Skeletal muscle tissue (tissue), 4 donors: ENCODE measurements around the gene CSGALNACT2. TPM values are rescaled to one million over a fixed set of nuclear protein-coding genes. Genes with fewer than 3 reads are reported as not detected.
A peak's percentile ranks its signal among the peaks of the same experiment; 100 is the strongest.

Experiments used
- H3K27ac ChIP-seq: one replicate; pipeline ENCODE4 v1.7.0; 2013; ENCODE audit warnings: mild to moderate bottlenecking, low read depth, low read length, inconsistent platforms
- H3K27me3 ChIP-seq, 3 donors: one replicate each; pipeline ENCODE4 v1.7.0; 2013; ENCODE audit warnings: low read length in 3 of 3; ENCODE audit not compliant: control insufficient read depth in 3 of 3, insufficient read depth in 3 of 3
- H3K36me3 ChIP-seq, 3 donors: one replicate each; pipeline ENCODE4 v1.7.0; 2013; ENCODE audit warnings: low read length in 3 of 3; ENCODE audit not compliant: control insufficient read depth in 3 of 3, insufficient read depth in 3 of 3
- H3K4me1 ChIP-seq, 3 donors: one replicate each; pipeline ENCODE4 v1.7.0; 2013; ENCODE audit warnings: low read length in 3 of 3, mild to moderate bottlenecking in 3 of 3; ENCODE audit not compliant: control insufficient read depth in 3 of 3, insufficient read depth in 3 of 3
- H3K4me3 ChIP-seq, 3 donors: one replicate each; pipeline ENCODE4 v1.7.0; 2013; ENCODE audit warnings: low read length in 3 of 3
- H3K9ac ChIP-seq, 3 donors: one replicate each; pipeline ENCODE4 v1.7.0; 2013; ENCODE audit warnings: low read length in 3 of 3, mild to moderate bottlenecking in 3 of 3, moderate library complexity in 2 of 3, low read depth in 1 of 3
- H3K9me3 ChIP-seq, 3 donors: one replicate each; pipeline ENCODE4 v1.7.0; 2013; ENCODE audit warnings: low read length in 3 of 3; ENCODE audit not compliant: control insufficient read depth in 3 of 3
- total RNA-seq: library from RNA; depleted of rRNA; stranded (reverse); fragments of >200 nt; gene quantifications from one replicate; pipeline ENCODE4 v1.2.3, GENCODE V29; 2014
- donor health status: Osteomylitis.

CSGALNACT2 gene
- total RNA-seq, 1 donor from 2014 or later: 24.0 TPM

DNA sequence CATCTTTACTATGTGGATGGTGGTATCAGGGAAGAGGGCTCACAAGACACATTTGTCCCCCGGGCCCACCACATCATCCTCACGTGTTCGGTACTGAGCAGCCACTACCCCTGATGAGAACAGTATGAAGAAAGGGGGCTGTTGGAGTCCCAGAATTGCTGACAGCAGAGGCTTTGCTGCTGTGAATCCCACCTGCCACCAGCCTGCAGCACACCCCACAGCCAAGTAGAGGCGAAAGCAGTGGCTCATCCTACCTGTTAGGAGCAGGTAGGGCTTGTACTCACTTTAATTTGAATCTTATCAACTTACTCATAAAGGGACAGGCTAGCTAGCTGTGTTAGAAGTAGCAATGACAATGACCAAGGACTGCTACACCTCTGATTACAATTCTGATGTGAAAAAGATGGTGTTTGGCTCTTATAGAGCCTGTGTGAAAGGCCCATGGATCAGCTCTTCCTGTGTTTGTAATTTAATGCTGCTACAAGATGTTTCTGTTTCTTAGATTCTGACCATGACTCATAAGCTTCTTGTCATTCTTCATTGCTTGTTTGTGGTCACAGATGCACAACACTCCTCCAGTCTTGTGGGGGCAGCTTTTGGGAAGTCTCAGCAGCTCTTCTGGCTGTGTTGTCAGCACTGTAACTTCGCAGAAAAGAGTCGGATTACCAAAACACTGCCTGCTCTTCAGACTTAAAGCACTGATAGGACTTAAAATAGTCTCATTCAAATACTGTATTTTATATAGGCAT, 9.1 kb upstream of the CSGALNACT2 start:
- peak overlapping the region; percentile 45 for H3K27ac ChIP-seq
- H3K9ac ChIP-seq: peak overlapping the region in 1 of 3 donors; percentile 28
- peaks cover 0 to 4% (median 3%) of the 10 kb centered on the region in 3 donors for H3K4me1 ChIP-seq
- peaks cover 0 to under 1% (median 0%) of the 10 kb centered on the region in 3 donors for H3K27me3 ChIP-seq
- H3K4me3 ChIP-seq: no peak overlapping the region
- no peaks in the 10 kb centered on the region for H3K9me3 ChIP-seq
- no peaks in the 10 kb centered on the region for H3K36me3 ChIP-seq

DNA sequence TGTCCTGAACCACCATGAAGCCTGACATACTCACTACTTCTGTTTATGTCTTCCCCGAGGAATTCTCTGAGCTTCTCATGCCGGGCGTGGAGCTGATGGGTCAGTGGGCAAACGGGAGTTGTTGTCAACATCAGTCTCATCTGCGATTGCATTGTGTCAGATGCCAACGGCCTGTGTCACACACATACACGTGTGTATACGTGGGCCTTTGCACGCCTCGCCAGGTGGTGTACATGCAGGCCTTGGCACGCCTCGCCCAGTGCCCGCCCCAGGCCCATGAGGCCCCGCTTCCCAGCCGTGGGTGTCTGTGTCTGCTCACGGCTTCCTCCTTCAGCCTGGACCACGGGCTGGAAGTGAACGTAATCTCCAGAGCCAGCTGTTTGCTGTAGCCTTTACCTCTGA, 7.5 kb upstream of the CSGALNACT2 start:
- no peak overlapping the region for H3K27ac ChIP-seq
- H3K4me3 ChIP-seq: no peak overlapping the region
- H3K27me3 ChIP-seq: no peaks in the 10 kb centered on the region
- H3K36me3 ChIP-seq: no peaks in the 10 kb centered on the region
- peaks cover 0 to 4% (median 3%) of the 10 kb centered on the region in 3 donors for H3K4me1 ChIP-seq
- no peak overlapping the region for H3K9ac ChIP-seq
- H3K9me3 ChIP-seq: no peaks in the 10 kb centered on the region

DNA sequence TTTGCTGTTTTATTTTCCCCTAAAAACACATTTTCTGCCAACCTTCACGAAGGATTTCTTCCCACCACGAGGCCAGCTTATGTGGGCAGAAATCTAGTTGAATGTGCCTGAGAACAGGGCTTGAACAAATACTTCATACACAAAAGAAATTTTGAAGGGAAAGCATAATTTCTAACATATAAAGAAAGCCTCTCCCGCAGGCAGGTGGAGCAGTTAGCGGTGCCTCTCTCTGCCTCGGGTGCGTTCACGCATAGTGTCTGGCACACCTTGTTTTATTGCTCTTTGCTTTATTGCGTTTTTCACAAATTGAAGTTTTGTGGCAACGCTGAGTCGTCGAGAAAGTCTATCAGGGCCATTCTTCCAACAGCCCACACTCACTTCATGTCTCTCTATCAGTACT, 7.0 kb upstream of the CSGALNACT2 start:
- Histone ChIP-seq H3K36me3 (no peaks in the 10 kb centered on the region), H3K27ac (no peak overlapping the region), H3K4me1 (peaks cover 0 to 4% (median 3%) of the 10 kb centered on the region in 3 donors), H3K9ac (no peak overlapping the region), H3K9me3 (no peaks in the 10 kb centered on the region), H3K27me3 (no peaks in the 10 kb centered on the region), H3K4me3 (no peak overlapping the region)

DNA sequence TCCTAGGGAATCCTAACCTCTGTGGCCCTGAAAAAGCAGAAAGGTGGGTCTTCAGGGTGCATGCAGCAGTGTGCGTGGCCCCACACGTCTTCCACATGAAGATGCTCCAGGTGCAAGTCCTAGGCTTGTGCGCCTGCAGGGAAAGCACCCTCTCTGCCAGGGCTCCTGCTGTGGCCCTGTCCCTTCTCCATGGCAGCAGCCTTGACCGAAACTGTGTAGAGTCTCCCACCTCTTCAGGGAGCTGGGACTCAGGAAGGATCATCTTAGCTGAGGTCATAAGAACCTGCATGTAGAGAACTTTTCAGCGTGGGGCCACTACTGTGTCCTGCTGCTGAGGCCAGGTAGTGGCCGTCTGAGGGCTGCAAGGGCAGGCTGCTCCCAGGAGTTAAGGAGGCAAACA, 6.3 kb upstream of the CSGALNACT2 start:
- Histone ChIP-seq H3K4me1 (peaks cover 0 to 4% (median 3%) of the 10 kb centered on the region in 3 donors), H3K9ac (no peak overlapping the region), H3K36me3 (peaks cover 0 to 2% (median 0%) of the 10 kb centered on the region in 3 donors), H3K4me3 (no peak overlapping the region), H3K27ac (no peak overlapping the region), H3K9me3 (no peaks in the 10 kb centered on the region), H3K27me3 (no peaks in the 10 kb centered on the region)

DNA sequence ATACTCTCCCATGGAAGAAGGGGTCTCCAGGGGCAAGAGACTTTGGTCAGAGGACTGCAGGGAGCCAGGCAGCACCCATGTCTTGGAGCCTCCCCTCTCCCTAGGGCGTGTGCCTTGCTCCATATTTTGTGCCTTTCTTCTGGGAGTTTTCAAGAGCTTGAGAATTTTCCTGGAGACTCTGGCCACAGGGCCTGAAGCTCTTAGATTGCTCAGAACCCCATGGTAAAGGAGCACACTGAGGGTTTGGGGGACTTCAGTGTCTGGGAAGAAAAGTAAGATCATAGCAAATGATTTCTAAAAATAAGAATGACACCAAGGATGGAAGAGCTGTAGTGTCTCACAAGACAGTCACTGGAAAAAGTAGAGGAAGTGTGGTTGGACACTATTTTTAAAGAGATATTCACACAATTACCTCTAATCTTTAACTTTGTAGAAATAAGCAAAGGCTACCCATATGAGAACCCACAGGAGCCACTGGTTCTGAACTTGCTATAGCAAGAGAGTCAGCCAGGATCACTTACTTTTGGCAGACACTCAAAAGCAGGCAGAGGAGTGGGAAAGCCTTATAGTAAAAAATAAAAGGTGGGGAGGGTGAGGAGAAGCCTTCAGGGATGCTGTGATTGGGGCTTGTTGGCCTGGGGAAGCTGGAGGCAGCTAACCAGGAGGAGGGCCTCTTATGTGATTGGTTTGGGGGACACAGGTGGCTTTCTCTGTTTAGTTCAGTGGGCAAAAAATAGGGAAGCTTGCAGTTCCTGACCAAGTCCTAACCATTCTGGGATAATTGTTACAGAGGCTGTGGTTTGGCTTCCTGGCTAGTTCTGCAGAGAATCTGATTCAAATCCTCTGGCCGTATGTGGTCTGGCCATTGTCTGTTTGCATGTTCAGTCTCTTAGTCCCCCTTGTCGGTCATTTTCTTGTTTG, 5.1 kb upstream of the CSGALNACT2 start:
- no peak overlapping the region for H3K27ac ChIP-seq
- H3K4me3 ChIP-seq: no peak overlapping the region
- H3K9me3 ChIP-seq: no peaks in the 10 kb centered on the region
- peak overlapping the region in 1 of 3 donors; percentile 12 for H3K9ac ChIP-seq
- H3K27me3 ChIP-seq: no peaks in the 10 kb centered on the region
- H3K36me3 ChIP-seq: peaks cover 0 to 2% (median 0%) of the 10 kb centered on the region in 3 donors
- peaks cover 3 to 10% (median 5%) of the 10 kb centered on the region in 3 donors for H3K4me1 ChIP-seq

DNA sequence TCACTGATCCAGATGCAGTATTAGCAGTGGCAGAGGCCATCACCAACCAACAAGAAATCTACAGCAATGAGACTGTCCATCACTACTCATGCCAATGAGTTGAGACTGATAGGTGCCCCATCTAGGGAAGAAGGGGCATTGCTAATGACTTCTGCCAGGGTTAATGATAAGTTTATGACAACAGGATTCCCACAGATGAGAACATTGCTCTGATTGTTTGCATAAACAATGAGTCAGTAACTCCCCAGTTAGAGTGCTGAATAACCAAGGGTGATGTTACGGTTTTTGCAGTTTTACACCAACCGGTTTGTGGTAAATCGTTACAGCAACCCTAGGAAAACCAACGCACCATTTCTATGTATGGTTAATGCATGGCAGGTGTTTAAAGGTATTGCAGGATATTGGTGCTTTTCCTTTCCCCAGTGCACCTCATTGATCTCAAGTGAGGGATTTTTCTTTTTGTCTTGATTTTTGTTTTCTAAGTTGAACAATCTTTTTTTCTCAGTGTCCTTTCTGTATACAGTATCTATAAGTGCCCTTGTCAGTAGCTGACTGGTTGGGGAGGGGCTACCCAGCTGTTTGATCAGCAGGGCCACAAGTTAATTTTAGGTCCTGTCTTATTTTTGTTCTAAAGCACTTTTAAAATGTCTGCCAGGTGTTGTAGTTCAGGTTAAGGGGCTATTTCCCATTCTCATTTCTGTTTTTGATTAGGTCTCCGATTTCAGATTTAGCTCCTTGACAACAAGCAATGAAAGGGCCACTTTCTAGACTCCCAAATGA, 3.9 kb upstream of the CSGALNACT2 start:
- Histone ChIP-seq H3K36me3 (peaks cover 0 to 2% (median 0%) of the 10 kb centered on the region in 3 donors), H3K4me1 (peaks cover 5 to 13% (median 7%) of the 10 kb centered on the region in 3 donors), H3K27me3 (no peaks in the 10 kb centered on the region), H3K27ac (no peak overlapping the region), H3K4me3 (no peak overlapping the region), H3K9ac (no peak overlapping the region), H3K9me3 (no peaks in the 10 kb centered on the region)

DNA sequence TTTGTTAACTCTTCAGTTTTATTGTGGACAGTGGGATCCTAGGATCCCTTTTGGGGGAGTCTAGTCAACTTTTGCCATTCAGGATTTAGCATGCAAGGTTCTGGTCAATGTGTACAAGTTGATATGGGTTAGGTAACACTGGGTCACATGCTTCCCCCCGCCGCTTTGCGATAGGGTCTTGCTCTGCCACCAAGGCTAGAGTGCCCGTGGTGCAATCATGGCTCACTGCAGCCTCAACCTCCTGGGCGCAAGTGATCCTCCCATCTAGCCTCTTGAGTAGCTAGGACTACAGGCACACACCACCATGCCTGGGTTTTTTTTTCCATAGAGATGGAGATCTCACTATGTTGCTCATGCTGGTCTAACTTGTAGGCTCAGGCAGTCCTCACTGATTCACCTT, 3.2 kb upstream of the CSGALNACT2 start:
- no peak overlapping the region for H3K27ac ChIP-seq
- H3K27me3 ChIP-seq: no peaks in the 10 kb centered on the region
- peaks cover 8 to 14% (median 13%) of the 10 kb centered on the region in 3 donors for H3K4me1 ChIP-seq
- no peak overlapping the region for H3K4me3 ChIP-seq
- peaks cover 0 to 2% (median 0%) of the 10 kb centered on the region in 3 donors for H3K36me3 ChIP-seq
- no peaks in the 10 kb centered on the region for H3K9me3 ChIP-seq
- no peak overlapping the region for H3K9ac ChIP-seq

DNA sequence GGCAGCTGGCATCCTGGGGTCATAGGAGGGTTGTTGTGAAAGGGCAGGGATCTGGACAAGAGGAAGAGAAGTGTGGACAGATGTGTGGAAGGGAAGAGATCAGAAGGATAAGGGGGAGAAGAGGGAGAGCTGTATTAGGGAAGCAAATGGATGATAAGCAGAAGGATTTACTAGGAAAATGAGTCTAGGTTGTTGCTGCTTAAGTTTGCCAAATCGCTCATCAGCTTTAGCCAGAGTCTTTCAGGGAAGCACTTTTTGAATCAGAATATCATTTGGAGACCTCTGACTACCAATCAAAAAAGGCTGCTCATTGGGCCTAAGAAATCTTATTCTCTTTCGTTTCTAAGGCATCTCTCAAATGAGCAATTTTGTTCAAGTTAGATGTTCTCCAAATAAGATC, 2.6 kb upstream of the CSGALNACT2 start:
- Histone ChIP-seq H3K9me3 (no peaks in the 10 kb centered on the region), H3K9ac (no peak overlapping the region), H3K27ac (no peak overlapping the region), H3K4me1 (peaks cover 8 to 14% (median 13%) of the 10 kb centered on the region in 3 donors), H3K4me3 (no peak overlapping the region), H3K36me3 (peaks cover 0 to 2% (median 0%) of the 10 kb centered on the region in 3 donors), H3K27me3 (no peaks in the 10 kb centered on the region)

DNA sequence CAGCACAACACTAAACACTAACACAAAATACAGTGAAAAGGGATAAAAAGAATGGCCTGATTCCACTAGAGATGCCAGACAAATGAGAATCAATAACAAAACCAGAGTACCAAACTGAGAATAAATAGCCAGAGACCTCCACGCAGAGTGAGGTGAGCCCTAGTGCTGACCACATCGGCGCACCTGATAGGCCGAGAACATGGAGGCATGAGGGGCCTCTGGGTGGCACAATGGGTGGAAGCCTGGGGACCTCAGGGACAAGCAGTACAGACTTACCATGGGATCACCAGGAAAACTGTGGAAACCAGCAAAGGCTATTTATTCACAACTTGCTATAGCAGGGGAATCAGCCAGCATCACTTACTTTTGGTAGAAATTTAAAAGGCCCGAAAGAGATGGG, 1.8 kb upstream of the CSGALNACT2 start:
- Histone ChIP-seq H3K4me1 (peaks cover 8 to 14% (median 13%) of the 10 kb centered on the region in 3 donors), H3K36me3 (peaks cover 0 to 2% (median 0%) of the 10 kb centered on the region in 3 donors), H3K27me3 (no peaks in the 10 kb centered on the region), H3K9ac (peak overlapping the region in 1 of 3 donors; percentile 40), H3K27ac (no peak overlapping the region), H3K4me3 (no peak overlapping the region), H3K9me3 (no peaks in the 10 kb centered on the region)
